Fibroblast of skin of right quadriceps (primary cell): ENCODE results near the gene SLAIN2.
A peak's percentile ranks its signal among the peaks of the same experiment; 100 is the strongest.
"Not testable (repeated sequence)": the region's sequence is repeated elsewhere in the genome, so short reads cannot be mapped to it uniquely, and the experiment has no call there.

Source experiments
- DNase-seq: peaks from one replicate; pipeline ENCODE4 v3.0.0-alpha.2; 2013

SLAIN2 gene

GRCh38 chr4:48340965-48341775 is at the start of gene SLAIN2:
SLAIN2 (plus strand) TSS chr4:48341529; CDS start chr4:48341740, 211 bp downstream.
- DNase-seq, result peak; percentile 97

GRCh38 chr4:48292218-48292790 is 49.0 kb upstream of the SLAIN2 start:
- not testable (repeated sequence) for DNase-seq

GRCh38 chr4:48295116-48295515 is 46.2 kb upstream of the SLAIN2 start:
- peak; percentile 21 for DNase-seq

GRCh38 chr4:48296365-48296764 is 45.0 kb upstream of the SLAIN2 start:
- no peak for DNase-seq

- DNase-seq, result no peak
Measured at GRCh38 chr4:48297256-48297846, 44.0 kb upstream of the SLAIN2 start.

GRCh38 chr4:48299560-48299959 is 41.8 kb upstream of the SLAIN2 start:
- DNase-seq, result no peak

- peak; percentile 54 for DNase-seq
Measured at GRCh38 chr4:48300004-48300403, 41.3 kb upstream of the SLAIN2 start.

GRCh38 chr4:48305508-48305907 is 35.8 kb upstream of the SLAIN2 start:
- no peak for DNase-seq

- DNase-seq, result no peak
Measured at GRCh38 chr4:48307528-48307927, 33.8 kb upstream of the SLAIN2 start.

GRCh38 chr4:48308901-48309300 is 32.4 kb upstream of the SLAIN2 start:
- no peak for DNase-seq

- DNase-seq, result peak; percentile 57
Measured at GRCh38 chr4:48311896-48312295, 29.4 kb upstream of the SLAIN2 start.

- DNase-seq, result not testable (repeated sequence)
Measured at GRCh38 chr4:48314746-48315145, 26.6 kb upstream of the SLAIN2 start.

GRCh38 chr4:48315728-48316630 is 25.4 kb upstream of the SLAIN2 start:
- peak; percentile 70 for DNase-seq

- DNase-seq, result no peak
Measured at GRCh38 chr4:48321312-48321711, 20.0 kb upstream of the SLAIN2 start.

- no peak for DNase-seq
Measured at GRCh38 chr4:48322063-48322462, 19.3 kb upstream of the SLAIN2 start.

- DNase-seq, result no peak
Measured at GRCh38 chr4:48324281-48324680, 17.0 kb upstream of the SLAIN2 start.

- DNase-seq, result no peak
Measured at GRCh38 chr4:48329193-48329592, 12.1 kb upstream of the SLAIN2 start.

GRCh38 chr4:48329976-48330375 is 11.4 kb upstream of the SLAIN2 start:
- DNase-seq, result peak; percentile 92

- DNase-seq, result peak; percentile 66
Measured at GRCh38 chr4:48331577-48332330, 9.6 kb upstream of the SLAIN2 start.

- no peak for DNase-seq
Measured at GRCh38 chr4:48332661-48333060, 8.7 kb upstream of the SLAIN2 start.

GRCh38 chr4:48333587-48333986 is 7.7 kb upstream of the SLAIN2 start:
- DNase-seq, result peak; percentile 80

- DNase-seq, result no peak
Measured at GRCh38 chr4:48334236-48334635, 7.1 kb upstream of the SLAIN2 start.
